HepG2 (cell line): Measurements from ENCODE around the gene CIB1. TPM values are rescaled to one million over a fixed set of nuclear protein-coding genes. Genes with fewer than 3 reads are reported as not detected.

Experiments used
- ARNTL ChIP-seq: sonication (generic); formaldehyde crosslinking; IDR thresholded peaks from 2 replicates; pipeline ENCODE4 v1.4.0; 2020; ENCODE audit warnings: mild to moderate bottlenecking, missing genetic modification reagents
- ELF3 ChIP-seq: IDR thresholded peaks from 2 replicates; pipeline ENCODE4 v1.6.1; 2016; ENCODE audit warnings: missing genetic modification reagents, missing compliant biosample characterization
- FOXC1 ChIP-seq: sonication (generic); formaldehyde crosslinking; IDR thresholded peaks from 2 replicates; pipeline ENCODE4 v1.8.0; 2022; ENCODE audit warnings: mild to moderate bottlenecking, missing genetic modification reagents, borderline replicate concordance
- FOXP1 ChIP-seq, 2 experiments: fragments of 450-650 bp in 1 of 2; IDR thresholded peaks; 2 replicates each; pipeline ENCODE4 v1.6.1; 2017 to 2018; ENCODE audit warnings: antibody characterized with exemption in 1 of 2
- GLMP ChIP-seq: sonication (generic); formaldehyde crosslinking; IDR thresholded peaks from 2 replicates; pipeline ENCODE4 v1.9.0; 2021; ENCODE audit warnings: missing genetic modification reagents, mild to moderate bottlenecking, borderline replicate concordance
- HES4 ChIP-seq: sonication (generic); formaldehyde crosslinking; IDR thresholded peaks from 2 replicates; pipeline ENCODE4 v1.9.0; 2021; ENCODE audit warnings: mild to moderate bottlenecking, missing genetic modification reagents, borderline replicate concordance
- HINFP ChIP-seq: sonication (generic); formaldehyde crosslinking; IDR thresholded peaks from 2 replicates; pipeline ENCODE4 v1.4.0; 2020; ENCODE audit warnings: low read depth, mild to moderate bottlenecking, missing genetic modification reagents
- ISX ChIP-seq: sonication (generic); formaldehyde crosslinking; conservative IDR thresholded peaks from 2 replicates; pipeline ENCODE4 v1.5.0; 2020; ENCODE audit warnings: missing genetic modification reagents
- KDM2A ChIP-seq: sonication (generic); formaldehyde crosslinking; IDR thresholded peaks from 2 replicates; pipeline ENCODE4 v1.4.0; 2020; ENCODE audit warnings: low read depth, missing genetic modification reagents, borderline replicate concordance
- MED1 ChIP-seq: sonication (generic); formaldehyde crosslinking; IDR thresholded peaks from 2 replicates; pipeline ENCODE4 v1.4.0; 2020; ENCODE audit warnings: missing genetic modification reagents
- MXI1 ChIP-seq: IDR thresholded peaks from 3 replicates; pipeline ENCODE4 v1.6.1; 2012; ENCODE audit warnings: low read depth, low read length, inconsistent platforms, borderline replicate concordance
- NR0B2 ChIP-seq: sonication (generic); formaldehyde crosslinking; IDR thresholded peaks from 2 replicates; pipeline ENCODE4 v1.4.0; 2020; ENCODE audit warnings: mild to moderate bottlenecking, missing genetic modification reagents
- PITX1 ChIP-seq: sonication (generic); formaldehyde crosslinking; IDR thresholded peaks from 2 replicates; pipeline ENCODE4 v1.5.1; 2020; ENCODE audit warnings: mild to moderate bottlenecking, missing genetic modification reagents
- RAD21 ChIP-seq: fragments of 450-650 bp; formaldehyde crosslinking; IDR thresholded peaks from 2 replicates; pipeline ENCODE4 v1.5.0; 2020; ENCODE audit warnings: mild to moderate bottlenecking
- SMARCC2 ChIP-seq: fragments of 450-650 bp; IDR thresholded peaks from 2 replicates; pipeline ENCODE4 v1.6.1; 2017; ENCODE audit warnings: antibody characterized with exemption, mild to moderate bottlenecking
- SRY ChIP-seq: sonication (generic); formaldehyde crosslinking; IDR thresholded peaks from 2 replicates; pipeline ENCODE4 v1.8.0; 2022; ENCODE audit warnings: mild to moderate bottlenecking, missing genetic modification reagents
- THAP11 ChIP-seq: IDR thresholded peaks from 2 replicates; pipeline ENCODE4 v1.6.1; 2016; ENCODE audit warnings: missing biosample characterization, missing genetic modification reagents
- ZNF180 ChIP-seq: sonication (generic); formaldehyde crosslinking; IDR thresholded peaks from 2 replicates; pipeline ENCODE4 v1.4.0; 2020; ENCODE audit warnings: low read depth, missing genetic modification reagents, borderline replicate concordance
- ZNF232 ChIP-seq: sonication (generic); formaldehyde crosslinking; IDR thresholded peaks from 2 replicates; pipeline ENCODE4 v1.4.0; 2020; ENCODE audit warnings: missing genetic modification reagents, borderline replicate concordance
- ZNF234 ChIP-seq: sonication (generic); formaldehyde crosslinking; conservative IDR thresholded peaks from 2 replicates; pipeline ENCODE4 v1.5.1; 2020; ENCODE audit warnings: mild to moderate bottlenecking, missing genetic modification reagents
- ZNF382 ChIP-seq: sonication (generic); formaldehyde crosslinking; IDR thresholded peaks from 2 replicates; pipeline ENCODE4 v1.5.0; 2020; ENCODE audit warnings: missing genetic modification reagents, mild to moderate bottlenecking, borderline replicate concordance
- ZNF512 ChIP-seq: sonication (generic); formaldehyde crosslinking; IDR thresholded peaks from 2 replicates; pipeline ENCODE4 v1.4.0; 2020; ENCODE audit warnings: mild to moderate bottlenecking, missing genetic modification reagents
- ZNF589 ChIP-seq: sonication (generic); formaldehyde crosslinking; conservative IDR thresholded peaks from 2 replicates; pipeline ENCODE4 v1.8.0; 2022; ENCODE audit warnings: mild to moderate bottlenecking, moderate library complexity, missing genetic modification reagents
- ZNF749 ChIP-seq: sonication (generic); formaldehyde crosslinking; IDR thresholded peaks from 2 replicates; pipeline ENCODE4 v1.8.0; 2022; ENCODE audit warnings: mild to moderate bottlenecking, missing genetic modification reagents, moderate library complexity, borderline replicate concordance
- ZSCAN20 ChIP-seq: sonication (generic); formaldehyde crosslinking; IDR thresholded peaks from 2 replicates; pipeline ENCODE4 v1.4.0; 2020; ENCODE audit warnings: missing genetic modification reagents, mild to moderate bottlenecking, borderline replicate concordance
- polyA plus RNA-seq, 8 experiments: library from polyadenylated mRNA; depleted of rRNA in 3 of 8; stranded (reverse) in 7 of 8; unstranded in 1 of 8; fragments of >200 nt; fragmentation: Illumina TruSeq in 4 of 8; extraction: Trizol in 4 of 8; gene quantifications; 2 replicates each; pipeline versions ENCODE4 v1.2.1 to v1.2.3, GENCODE V29; 2011 to 2016; ENCODE audit warnings: low read depth in 4 of 8, missing spikeins in 1 of 8, mixed read lengths in 1 of 8; ENCODE audit not compliant: insufficient read depth in 1 of 8
- total RNA-seq, 5 experiments: library from RNA; depleted of rRNA; stranded (reverse); fragments of >200 nt; fragmentation: Illumina TruSeq; extraction: Trizol; gene quantifications; 2 replicates each; pipeline ENCODE4 v1.2.3, GENCODE V29; 2016; ENCODE audit warnings: low read depth in 1 of 5

The CIB1 gene
- total and polyA plus RNA-seq, 2 of the 13 experiments (the other 11 are each of a cell fraction or from before 2014, with no cell fraction given), result 38.7 to 72.7 TPM

GRCh38 chr15:90184786-90185704, 48.7 kb downstream of the CIB1 start (continued):
- TF ChIP-seq ZNF234, result 0 out of 2 replicates have a peak, but pooled peaks have one; percentile 27
- no peak for TF ChIP-seq HINFP (CRISPR knock-in tag)
- TF ChIP-seq ZNF512, result no peak
- 0 out of 2 replicates have a peak, but pooled peaks have one; percentile 43 for TF ChIP-seq ISX (CRISPR knock-in tag)
- TF ChIP-seq ZSCAN20 (CRISPR knock-in tag), result peak; percentile 83; the same call in 1 of the 2 replicates
- peak; percentile 38 for TF ChIP-seq RAD21 (CRISPR knock-in tag)
- TF ChIP-seq FOXP1 (IDR thresholded peaks at IDR 0.05), result no peak
- TF ChIP-seq FOXP1 (CRISPR knock-in tag; IDR thresholded peaks at IDR 0.05), result peak; percentile 54
- TF ChIP-seq ZNF180 (CRISPR knock-in tag), result no peak
- peak; percentile 83; the same call in 2 of the 3 replicates for TF ChIP-seq MXI1
- peak; percentile 44; the same call in 1 of the 2 replicates for TF ChIP-seq ZNF749 (CRISPR knock-in tag)
- peak; percentile 74; the same call in 1 of the 2 replicates for TF ChIP-seq KDM2A (CRISPR knock-in tag)
- peak; percentile 68; the same call in 1 of the 2 replicates for TF ChIP-seq ARNTL (CRISPR knock-in tag)
- no peak for TF ChIP-seq NR0B2 (CRISPR knock-in tag)
- TF ChIP-seq MED1 (CRISPR knock-in tag), result peak; percentile 57; the same call in 1 of the 2 replicates
- TF ChIP-seq HES4, result no peak; the same call in 1 of the 2 replicates
- 0 out of 2 replicates have a peak, but pooled peaks have one; percentile 63 for TF ChIP-seq SRY
- no peak for TF ChIP-seq PITX1 (CRISPR knock-in tag)
- no peak for TF ChIP-seq SMARCC2
- peak; percentile 18; the same call in 1 of the 2 replicates for TF ChIP-seq ZNF232 (CRISPR knock-in tag)
- no peak for TF ChIP-seq ZNF382 (CRISPR knock-in tag)
- peak; percentile 59 for TF ChIP-seq ELF3 (CRISPR knock-in tag)
- peak; percentile 48; the same call in 1 of the 2 replicates for TF ChIP-seq THAP11
- TF ChIP-seq FOXC1 (CRISPR knock-in tag), result peak; percentile 59; the same call in 1 of the 2 replicates
- no peak for TF ChIP-seq GLMP (CRISPR knock-in tag)
- TF ChIP-seq ZNF589, result no peak
